SH-SY5Y (cell line): ENCODE data around the gene KIRREL1.

ENCODE experiments used
- GATA2 ChIP-seq: IDR thresholded peaks from 2 replicates; pipeline ENCODE4 v1.6.1; 2011; ENCODE audit warnings: mild to moderate bottlenecking, low read depth, low read length
- GATA3 ChIP-seq: IDR thresholded peaks from 2 replicates; pipeline ENCODE4 v1.6.1; 2011; ENCODE audit warnings: low read depth, mild to moderate bottlenecking, low read length, moderate library complexity

KIRREL1 gene

GRCh38 chr1:158077411-158078256 lies 84.2 kb downstream of the KIRREL1 start:
- TF ChIP-seq GATA2 (no peak), GATA3 (no peak)

- TF ChIP-seq GATA3 (no peak), GATA2 (no peak)
Observed at GRCh38 chr1:158078569-158079080, 85.2 kb downstream of the KIRREL1 start.

GRCh38 chr1:158080066-158080465 lies 86.6 kb downstream of the KIRREL1 start:
- TF ChIP-seq GATA3 (no peak), GATA2 (no peak)

- TF ChIP-seq GATA2: no peak
- no peak for TF ChIP-seq GATA3
Observed at GRCh38 chr1:158084336-158084735, 90.9 kb downstream of the KIRREL1 start.

GRCh38 chr1:158084747-158085146 lies 91.3 kb downstream of the KIRREL1 start:
- no peak for TF ChIP-seq GATA2
- no peak for TF ChIP-seq GATA3

GRCh38 chr1:158087320-158087927 lies 94.0 kb downstream of the KIRREL1 start:
- no peak for TF ChIP-seq GATA2
- TF ChIP-seq GATA3: no peak

GRCh38 chr1:158089476-158089875 lies 96.0 kb downstream of the KIRREL1 start:
- TF ChIP-seq GATA2: no peak
- no peak for TF ChIP-seq GATA3

- no peak for TF ChIP-seq GATA3
- TF ChIP-seq GATA2: no peak
Observed at GRCh38 chr1:158089925-158090637, 96.6 kb downstream of the KIRREL1 start.

- TF ChIP-seq GATA2: no peak
- TF ChIP-seq GATA3: no peak
Observed at GRCh38 chr1:158093376-158093775, 99.9 kb downstream of the KIRREL1 start.

GRCh38 chr1:158094571-158094970 lies 101.1 kb downstream of the KIRREL1 start:
- TF ChIP-seq GATA2 (no peak), GATA3 (no peak)

GRCh38 chr1:158095737-158096335 lies 102.4 kb downstream of the KIRREL1 start:
- TF ChIP-seq GATA3 (no peak), GATA2 (no peak)

GRCh38 chr1:158098256-158098655 lies 104.8 kb downstream of the KIRREL1 start:
- TF ChIP-seq GATA3: no peak
- no peak for TF ChIP-seq GATA2

GRCh38 chr1:158099185-158099584 lies 105.7 kb downstream of the KIRREL1 start:
- TF ChIP-seq GATA3: no peak

GRCh38 chr1:158100498-158100897 lies 107.1 kb downstream of the KIRREL1 start:
- TF ChIP-seq GATA3 (no peak), GATA2 (no peak)
